GM18498 (cell line): Measurements from ENCODE around the gene SLC4A7.
"Not testable (repeated sequence)": the region's sequence is repeated elsewhere in the genome, so short reads cannot be mapped to it uniquely, and the experiment has no call there.

ENCODE experiments used
- ATAC-seq: cut with Tn5 transposase; IDR thresholded peaks from one replicate; pipeline ENCODE4 v1.9.1; 2021; ENCODE audit warnings: mild to moderate bottlenecking, moderate library complexity; ENCODE audit not compliant: unreplicated experiment

Gene SLC4A7

DNA sequence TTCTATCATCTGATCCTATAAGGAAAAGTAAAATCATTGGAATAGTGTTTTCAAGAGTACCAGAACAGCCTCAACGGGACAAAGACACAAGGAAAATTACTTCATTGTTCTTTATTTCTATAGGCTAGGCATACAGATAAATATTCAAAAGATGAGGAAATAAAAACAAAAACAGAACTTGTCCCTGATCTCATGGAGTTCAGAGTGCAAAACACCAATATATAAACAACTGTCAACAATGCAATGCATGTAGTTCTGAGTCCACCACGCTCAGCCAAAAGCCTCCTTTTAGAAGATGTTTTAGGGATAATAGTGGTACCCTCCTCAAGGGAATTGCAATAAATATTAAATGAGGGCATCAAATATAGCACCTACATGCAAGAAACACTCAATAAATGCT is 4.6 kb upstream of the SLC4A7 start:
- no peak for ATAC-seq

GRCh38 chr3:27487383-27487782 is 3.2 kb upstream of the SLC4A7 start:
- ATAC-seq: no peak

DNA sequence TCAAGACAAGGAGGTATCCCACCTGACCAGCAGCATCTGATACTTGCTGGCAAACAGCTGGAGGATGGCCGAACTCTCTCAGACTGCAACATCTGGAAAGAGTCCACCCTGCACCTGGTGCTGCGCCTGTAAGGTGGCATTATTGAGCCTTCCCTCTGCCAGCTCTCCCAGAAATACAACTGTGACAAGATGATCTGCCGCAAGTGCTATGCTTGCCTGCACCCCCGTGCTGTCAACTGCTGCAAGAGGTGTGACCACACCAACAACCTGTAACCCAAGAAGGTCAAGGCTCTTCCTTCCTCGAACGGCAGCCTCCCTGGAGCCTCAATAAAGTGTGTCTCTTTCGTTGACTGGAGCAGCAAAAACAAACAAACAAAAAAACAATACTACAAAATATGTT is 2.2 kb upstream of the SLC4A7 start:
- ATAC-seq: no peak

DNA sequence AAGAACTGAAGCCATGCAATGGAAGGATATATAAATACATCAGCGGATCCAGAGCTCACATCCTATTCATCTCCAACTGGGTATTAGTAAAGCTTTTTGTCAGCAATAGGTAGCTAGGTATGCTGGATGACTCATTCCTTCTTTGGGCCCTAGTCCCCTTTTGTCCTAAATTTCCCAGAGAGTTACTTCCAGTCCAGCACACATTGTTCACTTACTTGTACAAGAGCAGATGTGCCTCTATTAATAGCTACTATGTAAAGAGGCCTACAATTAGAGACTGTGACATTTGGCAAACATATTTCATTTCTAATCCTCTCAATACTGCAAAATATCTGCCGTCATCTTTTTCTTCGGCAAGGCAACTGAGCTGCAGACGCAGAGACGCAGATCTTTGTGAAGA is 1.7 kb upstream of the SLC4A7 start:
- ATAC-seq: no peak

- peak; percentile 25 for ATAC-seq
Measured at GRCh38 chr3:27483117-27484014, 818 bp downstream of the SLC4A7 start.

DNA sequence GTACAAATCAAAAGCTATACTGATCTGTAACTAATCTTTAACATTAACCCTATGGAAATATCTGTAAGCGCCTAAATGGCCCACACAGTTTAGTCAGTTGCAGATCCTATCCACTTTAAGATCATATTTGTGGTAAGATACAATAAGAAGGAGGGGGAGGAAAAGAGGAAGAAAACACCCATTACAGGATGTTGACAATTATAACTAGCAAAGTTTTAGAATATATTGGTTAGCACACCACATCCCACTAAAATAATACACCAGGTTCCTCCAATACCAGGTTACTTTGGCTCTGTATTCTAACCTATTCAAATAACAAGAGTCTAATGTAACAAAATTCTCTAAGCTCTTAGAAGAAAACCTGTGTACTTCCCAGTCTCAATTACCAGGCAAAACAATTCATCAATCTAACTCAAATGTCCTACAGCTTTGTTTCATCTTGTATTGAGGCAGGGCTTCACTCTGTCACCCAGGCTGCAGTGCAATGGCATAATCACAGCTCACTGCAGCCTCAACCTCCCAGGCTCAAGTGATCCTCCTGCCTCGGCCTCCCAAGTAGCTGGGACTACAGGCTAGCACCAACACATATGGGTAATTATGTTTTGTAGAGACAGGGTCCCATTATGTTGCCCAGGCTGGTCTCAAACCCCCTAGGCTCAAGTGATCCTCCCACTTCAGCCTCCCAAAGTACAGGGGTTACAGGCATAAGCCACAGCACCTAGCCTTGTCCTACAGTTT is 4.2 kb downstream of the SLC4A7 start:
- no peak for ATAC-seq

DNA sequence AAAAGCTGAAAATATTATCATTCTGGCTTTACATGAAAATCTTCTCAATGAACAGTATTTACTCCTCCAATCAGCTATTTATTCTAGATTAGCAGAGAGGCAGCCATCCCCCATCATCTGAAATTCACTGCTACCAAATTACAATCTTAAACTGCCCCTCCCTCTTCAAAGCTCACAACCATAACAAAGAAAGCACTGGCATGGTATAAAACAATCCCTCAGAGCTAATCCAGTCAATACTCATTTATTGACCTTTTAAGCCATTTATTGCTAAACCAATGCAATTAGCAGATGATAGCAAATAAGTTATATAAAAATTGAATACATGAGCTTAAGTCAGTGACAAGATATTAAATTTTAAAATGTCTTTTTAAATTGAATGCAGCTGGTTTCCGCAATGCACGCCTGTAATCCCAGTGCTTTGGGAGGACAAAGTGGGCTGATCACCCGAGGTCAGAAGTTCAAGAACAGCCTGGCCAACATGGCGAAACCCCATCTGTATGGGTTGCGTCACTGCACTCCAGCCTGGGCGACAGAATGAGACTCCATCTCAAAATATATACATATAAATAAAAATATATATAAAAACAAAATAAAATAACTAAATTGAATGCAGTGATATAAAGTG is 12.1 kb downstream of the SLC4A7 start:
- no peak for ATAC-seq

DNA sequence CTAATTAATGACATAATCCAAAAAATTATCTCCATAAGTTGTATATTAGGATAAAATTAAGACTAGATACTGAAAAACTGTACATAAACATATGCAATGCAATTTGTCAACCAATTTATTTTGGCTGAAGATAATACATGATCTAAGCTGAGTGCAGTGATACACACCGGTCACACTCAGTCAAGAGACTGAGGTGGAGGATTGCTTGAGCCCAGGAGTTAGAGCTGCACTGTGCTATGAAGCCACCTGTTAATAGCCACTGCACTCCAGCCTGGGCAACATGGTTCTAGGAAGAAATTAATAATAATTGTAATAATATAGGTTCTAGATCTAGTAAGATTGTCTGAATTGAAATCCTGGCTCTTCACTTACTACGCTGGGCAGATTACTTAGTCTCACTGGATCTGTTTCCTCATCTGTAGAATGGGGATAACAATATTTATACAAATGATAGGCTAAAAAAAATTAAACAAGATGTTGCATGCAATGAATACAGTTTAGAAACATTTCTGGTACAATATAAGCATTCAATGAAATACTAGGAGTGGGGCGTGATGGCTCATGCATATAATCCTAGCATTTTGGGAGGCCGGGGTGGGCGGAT is 15.8 kb downstream of the SLC4A7 start:
- ATAC-seq: no peak

DNA sequence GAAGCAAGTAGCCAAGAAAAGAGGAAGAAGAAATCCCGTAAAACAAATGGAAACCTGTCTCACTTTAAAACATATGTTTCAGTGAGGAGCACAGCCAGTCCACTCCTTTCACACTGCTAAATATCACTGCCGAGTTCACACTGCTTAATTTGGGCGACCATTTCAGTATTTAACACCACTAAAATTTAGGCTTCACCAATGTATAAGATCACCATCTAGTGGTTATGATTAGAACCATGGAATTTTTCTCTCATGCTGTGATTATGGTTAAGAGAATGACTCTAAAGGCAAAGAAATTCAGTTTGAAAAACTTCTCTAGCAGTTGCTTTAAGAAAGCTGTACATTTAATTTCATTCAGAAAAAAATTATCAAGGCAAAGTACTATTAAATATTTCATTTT is 16.6 kb downstream of the SLC4A7 start:
- peak; percentile 85 for ATAC-seq

GRCh38 chr3:27464646-27465045 is 19.5 kb downstream of the SLC4A7 start:
- ATAC-seq: no peak

DNA sequence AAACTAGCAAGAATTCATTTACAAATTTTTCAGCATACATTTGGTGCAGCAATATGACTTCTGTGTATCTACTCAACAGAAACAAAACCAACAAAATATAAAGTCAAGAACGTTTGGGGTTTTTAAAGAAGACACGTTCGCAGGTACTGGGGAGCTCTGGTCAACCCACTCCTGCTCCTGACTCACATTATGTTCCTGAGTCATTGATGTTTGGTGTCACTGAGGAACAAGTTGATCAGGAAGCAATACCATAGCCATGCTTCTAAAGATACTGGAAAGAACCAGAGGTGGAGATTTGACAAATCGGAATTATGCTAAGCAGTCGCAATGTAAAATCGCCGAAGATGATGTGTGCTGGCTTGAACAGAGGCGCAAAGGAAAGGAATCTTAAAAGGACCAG is 22.0 kb downstream of the SLC4A7 start:
- no peak for ATAC-seq

DNA sequence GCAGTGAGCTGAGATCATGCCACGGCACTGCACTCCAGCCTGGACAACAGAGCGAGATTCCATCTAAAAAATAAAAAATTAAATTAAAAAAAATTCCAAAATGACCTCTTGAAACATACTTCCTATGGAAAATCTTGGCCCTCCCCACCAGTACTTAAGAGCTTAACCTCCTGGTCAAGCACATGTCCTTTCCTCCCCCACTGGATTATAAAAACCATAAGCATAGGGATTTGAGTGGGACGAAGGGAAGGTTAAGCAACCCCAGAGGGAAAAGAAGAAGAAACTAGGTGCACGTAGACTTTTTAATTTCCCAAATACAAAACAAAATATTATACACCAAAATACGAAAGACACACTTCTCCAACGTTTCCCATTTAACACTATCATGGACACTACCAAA is 25.3 kb downstream of the SLC4A7 start:
- no peak for ATAC-seq

- no peak for ATAC-seq
Measured at GRCh38 chr3:27456554-27456953, 27.6 kb downstream of the SLC4A7 start.

DNA sequence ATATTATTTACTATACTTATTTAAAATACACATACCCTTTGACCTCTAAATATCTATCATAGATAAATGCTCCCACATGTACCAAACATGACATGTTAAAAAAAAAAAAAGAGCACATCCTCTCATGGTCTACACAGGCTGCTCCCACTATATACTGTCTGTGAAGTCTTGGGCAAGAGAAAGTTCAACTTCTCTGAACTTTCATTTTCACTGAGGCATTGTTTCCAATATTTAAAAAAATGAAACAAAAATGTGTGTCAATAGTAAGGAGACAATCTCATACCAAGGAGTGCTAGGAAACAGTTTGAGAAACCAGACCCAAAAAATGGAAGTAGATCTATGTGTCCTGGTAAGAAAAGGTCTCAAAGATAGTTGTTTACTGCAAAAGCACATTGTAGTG is 29.3 kb downstream of the SLC4A7 start:
- ATAC-seq: peak; percentile 77

- ATAC-seq: no peak
Measured at GRCh38 chr3:27454461-27454860, 29.7 kb downstream of the SLC4A7 start.

DNA sequence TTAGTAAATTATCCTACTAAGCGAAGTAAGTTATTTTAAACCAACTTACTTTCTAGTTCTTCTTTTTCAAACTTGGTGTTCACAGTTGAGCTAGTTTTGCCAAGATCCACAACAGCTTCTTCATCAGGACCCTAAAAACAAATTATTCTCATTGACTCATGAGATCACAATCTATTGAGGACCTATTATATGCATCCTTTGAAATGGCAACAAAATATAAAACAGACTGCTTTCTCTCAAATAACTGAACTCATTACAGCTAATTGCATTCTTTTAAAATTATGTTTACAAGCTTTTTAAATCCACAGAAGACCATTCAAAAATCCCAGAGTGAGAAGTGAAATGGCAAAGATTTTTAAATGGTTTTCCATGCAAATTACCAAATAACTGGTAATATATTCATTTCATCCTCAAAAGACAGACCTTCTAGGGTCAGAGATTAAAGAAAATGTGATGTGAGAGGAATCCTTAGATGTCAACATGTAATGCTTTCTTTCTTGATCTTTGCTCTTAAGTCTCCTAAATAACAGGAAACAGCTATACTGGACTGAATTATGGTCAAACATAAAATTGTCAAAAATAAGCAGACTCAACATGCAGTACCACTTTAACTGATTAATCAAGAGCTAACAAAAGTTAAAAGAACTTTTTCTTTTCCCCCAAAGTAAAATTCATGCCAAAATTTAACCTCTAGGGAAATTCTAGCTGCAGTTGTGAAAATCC is 31.7 kb downstream of the SLC4A7 start:
- ATAC-seq: no peak

DNA sequence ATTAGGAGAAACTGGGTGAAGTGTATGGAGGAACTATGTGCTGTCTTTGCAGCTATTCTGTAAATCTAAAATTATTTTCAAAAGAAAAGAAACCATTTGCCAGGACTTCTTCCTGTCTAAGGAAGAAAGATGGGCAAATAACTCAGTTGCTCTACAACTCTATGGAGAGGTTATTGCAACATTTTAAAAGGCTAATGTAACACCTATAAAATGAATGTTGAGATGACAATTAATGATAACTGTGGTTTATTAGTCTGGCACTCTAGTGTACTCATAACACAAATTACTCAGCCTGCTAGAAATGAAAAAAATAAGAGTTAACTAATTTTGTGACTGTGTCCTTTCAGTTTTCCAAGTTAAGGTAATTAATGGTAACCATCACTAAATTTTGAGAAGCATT is 32.3 kb downstream of the SLC4A7 start:
- ATAC-seq: no peak

DNA sequence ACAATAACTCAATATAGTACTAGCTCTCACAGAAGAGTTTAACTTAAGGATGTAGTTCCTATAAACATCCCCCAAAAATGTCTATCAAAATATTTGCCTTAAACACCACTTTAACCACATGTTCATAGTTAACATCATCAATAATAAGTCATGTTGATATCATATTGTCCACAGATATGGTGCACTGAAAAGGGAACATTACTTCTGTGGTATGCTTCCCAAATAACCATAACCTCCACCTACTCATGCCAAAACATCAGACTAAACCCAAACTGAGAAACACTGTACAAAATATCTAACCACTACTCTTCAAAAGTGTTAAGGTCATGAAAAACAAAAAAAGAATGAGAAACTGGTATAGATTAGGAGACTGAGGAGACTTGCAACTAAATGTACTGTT is 32.9 kb downstream of the SLC4A7 start:
- no peak for ATAC-seq

DNA sequence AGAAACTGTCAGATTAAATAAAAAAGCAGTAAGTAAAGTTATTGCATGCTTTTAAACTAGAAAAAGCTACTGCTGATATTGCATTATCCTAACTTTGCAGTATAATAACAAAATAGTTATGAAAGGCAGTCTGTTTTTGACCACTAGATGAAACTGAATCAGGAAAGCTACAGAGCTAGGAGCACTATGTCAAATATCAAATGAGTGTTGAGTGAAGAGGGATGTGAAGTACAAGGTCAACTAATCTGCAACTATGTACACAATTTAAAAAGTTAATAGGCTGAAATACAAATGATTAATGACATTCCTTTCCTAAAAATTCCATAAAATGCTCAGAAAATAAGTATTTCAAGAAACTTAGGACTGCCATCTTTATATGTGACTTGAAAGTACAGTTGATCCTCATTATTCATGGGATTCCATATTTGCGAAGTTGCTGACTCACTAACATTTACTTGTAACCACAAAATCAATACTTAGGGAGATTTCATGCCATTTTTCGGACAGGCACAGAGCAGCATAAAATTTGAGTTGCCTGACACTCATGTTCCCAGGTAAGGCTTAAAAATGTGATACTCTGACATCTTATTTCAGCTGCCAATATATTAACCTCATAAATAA is 34.5 kb downstream of the SLC4A7 start:
- ATAC-seq: no peak

DNA sequence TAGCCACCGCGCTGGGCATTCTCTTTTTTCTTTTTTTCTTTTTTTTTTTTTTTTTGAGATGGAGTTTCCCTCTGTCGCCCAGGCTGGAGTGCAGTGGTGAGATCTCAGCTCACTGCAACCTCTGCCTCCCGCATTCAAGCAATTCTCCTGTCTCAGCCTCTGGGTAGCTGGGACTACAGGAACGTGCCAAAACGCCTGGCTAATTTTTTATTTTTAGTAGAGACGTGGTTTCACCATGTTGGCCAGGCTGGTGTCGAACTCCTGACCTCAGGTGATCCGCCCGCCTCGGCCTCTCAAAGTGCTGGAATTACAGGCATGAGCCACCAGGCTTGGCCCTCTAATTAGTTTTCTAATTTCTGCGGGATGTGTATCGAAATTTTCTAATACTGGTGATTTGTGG is 41.2 kb downstream of the SLC4A7 start:
- ATAC-seq: not testable (repeated sequence)
